HUDEP-2 (cell line): Measurements from ENCODE around the gene ZNF823.
"Not testable (repeated sequence)": the region's sequence is repeated elsewhere in the genome, so short reads cannot be mapped to it uniquely, and the experiment has no call there.

Experiments used
- DNase-seq, 76 experiments: peaks; one replicate each; lab custom pipeline; 2025; ENCODE audit not compliant: unreplicated experiment in 76 of 76; lab: John Stamatoyannopoulos, UW

Gene ZNF823

DNA sequence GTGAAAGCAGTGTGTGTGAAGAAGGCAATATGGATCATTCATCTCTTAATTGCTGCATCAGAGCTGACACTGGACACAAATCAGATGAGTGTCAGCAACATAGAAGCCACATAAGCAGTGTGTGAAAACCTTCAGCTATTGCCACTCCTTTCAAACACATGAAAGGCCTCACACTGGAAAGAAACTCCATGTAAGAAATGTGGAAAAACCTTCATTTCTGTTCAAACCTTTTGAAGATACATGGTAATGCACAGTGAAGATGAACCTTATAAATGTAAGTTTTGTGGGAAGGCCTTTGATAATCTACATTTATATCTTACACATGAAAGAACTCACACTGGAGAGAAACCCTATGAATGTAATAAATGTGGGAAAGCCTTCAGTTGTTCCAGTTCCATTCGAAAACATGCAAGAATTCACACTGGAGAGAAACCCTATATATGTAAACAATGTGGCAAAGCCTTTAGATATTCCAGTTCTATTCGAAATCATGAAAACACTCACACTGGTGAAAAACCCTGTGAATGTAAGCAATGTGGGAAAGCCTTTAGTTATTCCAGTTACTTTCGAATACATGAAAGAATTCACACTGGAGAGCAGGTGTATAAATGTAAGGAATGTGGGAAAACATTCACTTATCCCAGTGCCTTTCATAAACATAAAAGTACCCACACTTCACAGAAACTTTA is 53.6 kb downstream of the ZNF823 start:
- no peak for DNase-seq

GRCh38 chr19:11680689-11681302 is 58.0 kb downstream of the ZNF823 start:
- no peak for DNase-seq

DNA sequence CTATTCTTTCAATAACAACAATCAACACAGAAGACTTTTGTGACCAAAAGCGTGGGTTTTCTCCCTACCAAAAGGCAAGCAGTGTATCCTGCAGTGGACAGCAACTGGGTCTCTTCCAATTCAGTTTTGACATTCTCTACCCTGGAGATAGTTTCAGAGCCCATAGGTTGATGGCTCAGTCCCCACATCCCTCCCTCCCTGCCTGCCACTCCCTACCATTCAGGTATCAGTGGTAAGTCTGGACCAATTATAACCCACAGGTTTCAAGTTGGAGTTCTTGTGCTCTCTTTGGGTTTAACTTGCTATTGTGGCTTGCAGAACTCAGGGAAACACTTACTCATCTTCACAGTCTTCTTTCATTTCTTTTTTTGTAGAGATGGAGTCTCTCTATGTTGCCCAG is 60.2 kb downstream of the ZNF823 start:
- DNase-seq = no peak

DNA sequence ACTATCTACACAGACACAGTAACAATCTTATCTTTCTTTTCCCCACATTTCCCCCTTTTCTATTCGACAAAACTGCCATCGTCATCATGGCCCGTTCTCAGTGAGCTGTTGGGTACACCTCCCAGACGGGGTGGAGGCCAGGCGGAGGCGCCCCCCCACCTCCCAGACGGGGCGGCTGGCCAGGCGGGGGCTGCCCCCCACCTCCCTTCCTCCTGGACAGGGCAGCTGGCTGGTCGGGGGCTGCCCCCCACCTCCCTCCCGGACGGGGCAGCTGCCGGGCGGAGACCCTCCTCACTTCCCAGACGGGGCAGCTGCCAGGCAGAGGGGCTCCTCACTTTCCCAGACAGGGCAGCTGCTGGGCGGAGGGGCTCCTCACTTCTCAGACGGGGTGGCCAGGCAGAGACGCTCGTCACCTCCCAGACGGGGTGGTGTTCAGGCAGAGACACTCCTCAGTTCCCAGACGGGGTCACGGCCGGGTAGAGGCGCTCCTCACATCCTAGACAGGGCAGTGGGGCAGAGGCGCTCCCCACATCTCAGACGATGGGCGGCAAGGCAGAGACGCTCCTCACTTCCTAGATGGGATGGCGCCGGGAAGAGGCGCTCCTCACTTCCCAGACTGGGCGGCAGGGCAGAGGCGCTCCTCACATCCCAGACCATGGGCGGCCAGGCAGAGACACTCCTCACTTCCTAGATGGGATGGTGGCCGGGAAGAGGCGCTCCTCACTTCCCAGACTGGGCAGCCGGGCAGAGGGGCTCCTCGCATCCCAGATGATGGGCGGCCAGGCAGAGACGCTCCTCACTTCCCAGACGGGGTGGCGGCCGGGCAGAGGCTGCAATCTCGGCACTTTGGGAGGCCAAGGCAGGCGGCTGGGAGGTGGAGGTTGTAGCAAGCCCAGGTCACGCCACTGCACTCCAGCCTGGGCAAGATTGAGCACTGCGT is 61.8 kb downstream of the ZNF823 start:
- DNase-seq = not testable (repeated sequence)

DNA sequence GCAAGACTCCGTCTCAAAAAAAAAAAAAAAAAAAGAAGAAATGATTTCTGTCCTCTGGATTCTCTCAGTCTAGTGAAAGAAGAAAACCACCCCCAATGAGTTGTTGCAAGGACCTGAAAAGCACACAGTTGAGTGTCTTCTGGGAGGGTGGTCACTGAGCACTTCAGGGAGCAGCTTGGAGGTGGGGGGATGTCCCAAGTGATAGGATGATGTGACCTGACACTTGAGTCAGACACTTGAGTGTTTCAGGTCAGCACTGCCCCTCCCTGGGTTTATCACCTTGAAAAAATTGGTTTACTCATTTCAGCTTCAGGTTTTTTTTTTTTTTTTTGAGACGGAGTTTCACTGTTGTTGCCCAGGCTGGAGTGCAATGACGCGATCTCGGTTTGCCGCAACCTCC is 63.2 kb downstream of the ZNF823 start:
- DNase-seq = no peak

DNA sequence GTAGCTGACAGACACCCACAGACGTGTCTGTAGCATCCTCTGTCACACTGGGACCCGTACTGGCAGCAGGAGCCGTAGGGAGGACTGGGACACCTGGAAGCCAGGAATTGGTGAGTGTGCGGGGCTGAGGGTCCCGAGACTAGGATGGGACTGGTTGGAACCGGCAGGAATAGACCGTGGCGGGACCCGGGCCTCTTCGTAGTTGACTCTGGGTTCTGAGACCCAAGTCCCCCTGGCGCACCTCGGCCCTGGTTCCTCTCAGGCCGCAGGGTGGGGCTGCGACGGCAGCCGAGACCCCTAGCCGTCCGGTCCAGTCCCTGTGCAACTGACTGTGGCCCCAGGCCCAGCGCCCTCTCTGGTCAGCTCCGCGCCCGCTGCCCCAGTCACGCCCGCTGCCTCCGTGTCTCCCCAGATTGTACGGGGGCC is 64.7 kb downstream of the ZNF823 start:
- no peak for DNase-seq

GRCh38 chr19:11673608-11674041 is 65.1 kb downstream of the ZNF823 start:
- DNase-seq = no peak
